Bronchial epithelial cell (primary cell): ENCODE results near the gene MCC. TPM values are rescaled to one million over a fixed set of nuclear protein-coding genes. Genes with fewer than 3 reads are reported as not detected.

Source experiments
- DNase-seq: peaks from one replicate; pipeline ENCODE4 v3.0.0-alpha.2; 2010; ENCODE audit warnings: low read depth
- FAIRE-seq: peaks from 2 replicates; lab custom pipeline; 2011; peaks lifted over from hg19 to GRCh38; lab: Jason Lieb, UNC
- H3K27me3 ChIP-seq: 2 replicates; pipeline ENCODE4 v1.5.1; 2011; ENCODE audit warnings: low read length; ENCODE audit not compliant: control insufficient read depth, insufficient read depth
- H3K36me3 ChIP-seq: 2 replicates; pipeline ENCODE4 v1.5.1; 2011; ENCODE audit warnings: low read length; ENCODE audit not compliant: control insufficient read depth, insufficient read depth
- H3K4me3 ChIP-seq: 2 replicates; pipeline ENCODE4 v1.5.1; 2011; ENCODE audit warnings: mild to moderate bottlenecking, low read depth, low read length, control low read depth
- total RNA-seq: library from RNA; depleted of rRNA; stranded (reverse); fragments of >200 nt; gene quantifications from 2 replicates; pipeline ENCODE4 v1.2.1, GENCODE V29; 2014
- TF ChIP-seq, protein P1 (sequence below): IDR thresholded peaks from 2 replicates; pipeline ENCODE4 v1.5.1; 2011; ENCODE audit warnings: mild to moderate bottlenecking, moderate library complexity, low read length, control low read depth, inconsistent platforms; ENCODE audit not compliant: insufficient read depth, severe bottlenecking

Gene MCC
- total RNA-seq, 1 donor from 2014 or later, result 43.2 TPM

DNA sequence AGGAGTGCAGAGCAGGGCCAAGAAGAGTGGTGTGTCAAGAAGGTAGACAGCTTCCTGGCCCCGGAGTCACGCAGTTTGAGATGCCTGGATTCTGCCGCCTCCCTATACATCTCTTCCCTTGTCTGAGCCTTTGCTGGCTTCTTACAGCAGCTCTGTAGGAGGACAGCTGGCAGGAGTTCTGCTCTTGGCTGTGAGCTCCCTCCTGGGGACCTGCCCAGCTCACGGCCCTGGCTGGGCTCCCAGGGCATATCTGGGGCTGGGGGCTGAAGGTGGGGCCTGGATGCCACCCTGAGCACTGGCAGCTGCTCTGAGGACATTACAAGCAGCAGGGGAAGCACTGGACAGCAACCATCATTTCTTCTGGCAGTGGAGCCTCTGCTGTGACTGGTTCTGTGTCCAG is 52.7 kb downstream of the MCC start:
- Histone ChIP-seq H3K27me3 (no peaks in the 10 kb centered on the region), H3K4me3 (no peak overlapping the region), H3K36me3 (peaks cover 4% of the 10 kb centered on the region)
- TF ChIP-seq, protein P1, sequence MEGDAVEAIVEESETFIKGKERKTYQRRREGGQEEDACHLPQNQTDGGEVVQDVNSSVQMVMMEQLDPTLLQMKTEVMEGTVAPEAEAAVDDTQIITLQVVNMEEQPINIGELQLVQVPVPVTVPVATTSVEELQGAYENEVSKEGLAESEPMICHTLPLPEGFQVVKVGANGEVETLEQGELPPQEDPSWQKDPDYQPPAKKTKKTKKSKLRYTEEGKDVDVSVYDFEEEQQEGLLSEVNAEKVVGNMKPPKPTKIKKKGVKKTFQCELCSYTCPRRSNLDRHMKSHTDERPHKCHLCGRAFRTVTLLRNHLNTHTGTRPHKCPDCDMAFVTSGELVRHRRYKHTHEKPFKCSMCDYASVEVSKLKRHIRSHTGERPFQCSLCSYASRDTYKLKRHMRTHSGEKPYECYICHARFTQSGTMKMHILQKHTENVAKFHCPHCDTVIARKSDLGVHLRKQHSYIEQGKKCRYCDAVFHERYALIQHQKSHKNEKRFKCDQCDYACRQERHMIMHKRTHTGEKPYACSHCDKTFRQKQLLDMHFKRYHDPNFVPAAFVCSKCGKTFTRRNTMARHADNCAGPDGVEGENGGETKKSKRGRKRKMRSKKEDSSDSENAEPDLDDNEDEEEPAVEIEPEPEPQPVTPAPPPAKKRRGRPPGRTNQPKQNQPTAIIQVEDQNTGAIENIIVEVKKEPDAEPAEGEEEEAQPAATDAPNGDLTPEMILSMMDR, result no peak
- DNase-seq (no peak), FAIRE-seq (no peak)

DNA sequence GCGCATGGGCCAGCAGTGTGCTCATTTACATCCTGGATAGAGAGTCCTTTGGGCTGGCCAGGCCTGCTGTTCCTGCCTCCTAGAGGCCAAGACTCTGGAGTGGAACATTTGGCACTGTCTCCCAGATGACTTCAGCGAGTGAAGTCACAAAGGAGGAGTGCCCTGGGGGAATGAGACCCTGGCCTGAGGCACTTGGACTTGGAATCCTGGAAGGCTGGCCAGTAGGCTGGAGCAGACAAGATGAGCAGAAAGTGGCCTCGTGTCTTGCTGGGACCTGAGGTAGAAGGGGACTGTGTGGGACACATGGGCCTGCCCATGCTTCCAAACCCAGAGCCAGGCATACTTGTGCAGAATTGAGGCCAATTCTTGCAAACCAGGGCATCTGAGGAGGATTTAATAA is 53.4 kb downstream of the MCC start, which contains the start of gene TSSK1B:
TSSK1B (minus strand) TSS at position 101 of the 400 bp plus-strand sequence. CDS start 150 bp downstream, outside the sequence.
- H3K4me3 ChIP-seq, result no peak within 1 kb of the TSS

DNA sequence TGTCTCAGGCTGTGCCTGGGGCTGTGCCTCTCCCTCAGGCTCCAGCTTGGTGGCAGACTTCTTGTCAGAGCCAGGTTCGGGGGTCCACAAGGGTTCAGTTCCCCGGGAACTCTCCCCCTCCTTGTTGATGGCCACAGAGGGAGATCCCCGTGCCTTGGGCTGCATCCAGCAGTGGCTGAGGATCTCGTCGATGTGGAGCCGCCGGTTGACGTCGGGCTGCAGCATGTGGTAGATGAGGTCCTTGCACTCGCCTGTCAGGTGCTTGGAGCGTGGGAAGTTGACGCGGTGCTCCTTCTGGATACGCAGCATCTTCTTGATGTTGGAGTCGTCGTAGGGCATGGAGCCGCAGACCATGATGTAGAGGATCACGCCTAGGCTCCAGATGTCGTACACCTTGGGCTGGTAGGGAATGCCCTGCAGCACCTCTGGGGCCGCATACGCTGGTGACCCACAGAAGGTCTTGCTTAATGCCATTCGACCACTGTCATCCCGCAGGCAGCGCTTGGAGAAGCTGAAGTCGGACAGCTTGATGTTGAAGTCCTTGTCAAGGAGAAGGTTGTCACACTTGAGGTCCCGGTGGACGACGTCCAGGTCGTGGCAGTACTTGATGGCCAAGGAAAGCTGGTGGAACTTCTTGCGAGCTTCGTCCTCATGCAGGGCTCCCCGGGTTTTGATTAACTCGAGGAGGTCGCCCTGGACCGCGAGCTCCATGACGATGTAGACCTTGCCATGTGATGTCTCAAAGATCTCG is 54.2 kb downstream of the MCC start:
- TF ChIP-seq, protein P1, result no peak
- Histone ChIP-seq H3K4me3 (no peak overlapping the region), H3K27me3 (no peaks in the 10 kb centered on the region), H3K36me3 (peaks cover 4% of the 10 kb centered on the region)
- peak; percentile 93 for FAIRE-seq
- no peak for DNase-seq

More for the DNA sequence above, 53.4 kb downstream of the MCC start, which contains the start of gene TSSK1B:
- FAIRE-seq (no peak), DNase-seq (no peak)
- TF ChIP-seq, protein P1, result no peak
- H3K36me3 ChIP-seq, result peaks cover 4% of the 10 kb centered on the region
- H3K27me3 ChIP-seq, result no peaks in the 10 kb centered on the region

DNA sequence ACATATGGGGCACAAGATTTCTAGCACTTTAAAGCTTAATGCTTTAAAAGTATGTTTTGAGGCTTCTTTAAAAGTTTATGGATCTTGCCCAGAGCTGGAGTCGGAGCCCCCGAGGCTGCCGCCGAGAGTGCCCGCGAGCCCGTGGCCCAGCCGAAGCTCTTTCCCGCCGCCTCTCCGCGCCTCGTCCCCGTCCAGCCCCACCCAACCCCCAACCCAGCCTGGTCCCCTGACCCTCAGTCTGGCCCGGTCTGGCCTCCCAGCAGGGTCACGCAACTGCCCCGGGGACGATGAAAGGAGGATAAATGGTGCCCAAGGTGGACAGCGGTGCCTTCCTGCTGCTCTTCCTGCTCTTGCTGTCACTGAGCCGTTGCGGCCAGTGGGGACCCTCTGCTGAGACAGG is 55.2 kb downstream of the MCC start:
- FAIRE-seq (no peak), DNase-seq (no peak)
- H3K36me3 ChIP-seq, result peaks cover 4% of the 10 kb centered on the region
- H3K27me3 ChIP-seq, result no peaks in the 10 kb centered on the region
- H3K4me3 ChIP-seq, result no peak overlapping the region
- TF ChIP-seq, protein P1, result no peak

DNA sequence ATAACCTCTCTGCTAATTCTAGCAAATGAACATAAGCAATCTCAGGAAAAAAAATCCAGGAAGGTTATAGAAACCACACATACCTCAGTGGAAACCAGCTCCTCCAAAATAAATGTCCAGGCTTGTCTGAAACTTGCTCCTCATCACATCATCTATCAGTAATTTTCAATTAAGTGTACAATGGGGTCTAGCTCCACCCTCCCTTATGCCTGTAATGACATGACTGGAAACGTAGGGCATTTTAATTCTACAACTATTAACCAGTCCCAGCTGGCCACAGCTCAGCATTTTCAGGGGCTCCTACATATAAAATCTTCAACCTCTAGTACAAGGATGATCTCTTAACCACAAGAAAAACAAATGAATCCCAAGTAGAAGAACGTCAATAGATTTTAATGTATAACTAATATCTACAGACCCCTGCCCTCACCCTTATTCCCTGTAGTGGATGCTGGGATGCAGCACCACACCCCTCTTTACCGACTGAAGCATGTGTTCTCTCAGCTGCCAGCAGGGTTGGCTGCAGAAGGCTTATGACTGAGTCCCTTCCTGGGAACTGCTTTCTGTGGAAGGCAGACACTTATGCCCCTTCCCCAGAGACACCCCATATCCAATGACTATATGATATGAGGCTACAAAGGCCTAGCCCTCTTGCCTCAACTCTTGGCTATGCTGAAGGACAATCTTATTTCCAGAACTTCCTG is 60.2 kb downstream of the MCC start:
- no peaks in the 10 kb centered on the region for H3K27me3 ChIP-seq
- no peak for FAIRE-seq
- TF ChIP-seq, protein P1, result peak; percentile 9
- peak; percentile 97 for DNase-seq
- H3K4me3 ChIP-seq, result no peak overlapping the region
- no peaks in the 10 kb centered on the region for H3K36me3 ChIP-seq
